Measurements from ENCODE around the gene GPSM1. TPM values are rescaled to one million over a fixed set of nuclear protein-coding genes. Genes with fewer than 3 reads are reported as not detected.

GPSM1 gene
- total RNA-seq, 4 donors from 2014 or later: 0.98 to 1.7 (median 1.2) TPM; not detected in 1

DNA sequence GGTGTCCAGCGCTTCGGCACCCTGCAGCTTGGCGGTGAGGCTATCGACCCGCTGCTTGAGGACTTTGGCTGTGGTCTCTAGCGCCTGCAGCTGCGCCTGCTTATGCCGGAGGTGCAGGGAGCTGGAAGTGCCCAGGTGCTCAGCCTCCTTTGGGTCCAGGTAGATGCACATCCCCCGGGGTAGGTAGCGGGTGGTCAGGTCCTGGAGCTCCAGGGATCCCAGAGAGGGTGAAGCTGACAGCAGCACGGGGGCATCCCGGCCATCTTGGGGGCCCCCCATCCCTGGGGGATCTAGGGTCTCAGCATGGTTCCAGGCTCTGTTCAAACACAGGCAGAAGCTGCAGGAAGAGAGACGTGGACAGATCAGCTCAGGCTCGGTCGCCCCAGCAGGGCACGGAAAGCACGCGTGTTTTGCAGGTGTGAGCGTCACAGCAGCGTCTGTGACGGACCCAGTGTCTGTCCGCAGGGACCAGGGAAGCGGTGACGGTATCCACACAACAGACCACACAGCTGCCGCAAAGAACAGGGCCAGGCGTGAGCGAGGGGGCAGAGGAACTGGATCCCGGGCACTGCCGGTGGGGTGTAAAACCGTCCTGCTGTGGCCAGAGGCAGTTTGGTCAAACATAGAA, 40.9 kb upstream of the GPSM1 start:
- TF ChIP-seq, protein P1, sequence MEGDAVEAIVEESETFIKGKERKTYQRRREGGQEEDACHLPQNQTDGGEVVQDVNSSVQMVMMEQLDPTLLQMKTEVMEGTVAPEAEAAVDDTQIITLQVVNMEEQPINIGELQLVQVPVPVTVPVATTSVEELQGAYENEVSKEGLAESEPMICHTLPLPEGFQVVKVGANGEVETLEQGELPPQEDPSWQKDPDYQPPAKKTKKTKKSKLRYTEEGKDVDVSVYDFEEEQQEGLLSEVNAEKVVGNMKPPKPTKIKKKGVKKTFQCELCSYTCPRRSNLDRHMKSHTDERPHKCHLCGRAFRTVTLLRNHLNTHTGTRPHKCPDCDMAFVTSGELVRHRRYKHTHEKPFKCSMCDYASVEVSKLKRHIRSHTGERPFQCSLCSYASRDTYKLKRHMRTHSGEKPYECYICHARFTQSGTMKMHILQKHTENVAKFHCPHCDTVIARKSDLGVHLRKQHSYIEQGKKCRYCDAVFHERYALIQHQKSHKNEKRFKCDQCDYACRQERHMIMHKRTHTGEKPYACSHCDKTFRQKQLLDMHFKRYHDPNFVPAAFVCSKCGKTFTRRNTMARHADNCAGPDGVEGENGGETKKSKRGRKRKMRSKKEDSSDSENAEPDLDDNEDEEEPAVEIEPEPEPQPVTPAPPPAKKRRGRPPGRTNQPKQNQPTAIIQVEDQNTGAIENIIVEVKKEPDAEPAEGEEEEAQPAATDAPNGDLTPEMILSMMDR (IDR thresholded peaks at IDR 0.05 in 4 of 5, conservative IDR thresholded peaks at IDR 0.05 in 1 of 5): no peak
- TF ChIP-seq POLR2A (IDR thresholded peaks at IDR 0.05): no peak
- intact Hi-C loops (cut with DNase I; ENCODE audit: low total_unique reads): no loop called here
- no peaks in the 10 kb centered on the region for H3K36me3 ChIP-seq
- peaks cover 13 to 47% (median 25%) of the 10 kb centered on the region in 3 donors for H3K27me3 ChIP-seq
- DNase-seq (no peak), ATAC-seq (no peak)
- no peaks in the 10 kb centered on the region for H3K9me3 ChIP-seq
- no peak overlapping the region for H3K4me3 ChIP-seq
- in situ Hi-C loops (cut with MboI; ENCODE audit: low sequenced_read_pairs in 4 of 4): loop anchor here in 1 of 4 donors (25.0 kb wide), 1 partner anchor 124 kb away; no protein-coding TSS in a partner anchor
- peaks cover 6 to 8% of the 10 kb centered on the region in 2 donors for H3K4me1 ChIP-seq
- no peak overlapping the region for H3K27ac ChIP-seq

DNA sequence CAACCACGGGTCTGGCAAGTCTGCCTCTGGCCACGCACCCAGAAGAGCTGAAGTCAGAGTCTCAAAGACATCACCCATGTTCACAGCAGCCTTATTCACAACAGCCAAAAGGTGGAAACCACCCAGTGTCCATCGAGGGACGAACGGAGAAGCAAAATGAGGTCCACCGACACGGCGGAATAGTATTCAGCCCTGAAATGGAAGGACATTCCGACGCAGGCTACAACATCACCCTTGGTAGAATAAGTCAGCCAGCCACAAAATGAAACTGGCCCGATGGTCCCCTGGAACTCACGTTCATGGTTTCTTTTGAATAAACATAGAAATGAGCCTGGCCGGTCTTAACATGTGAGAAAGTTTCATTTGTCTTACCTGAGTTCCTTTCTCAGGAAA, 40.4 kb upstream of the GPSM1 start:
- H3K4me3 ChIP-seq: no peak overlapping the region
- H3K36me3 ChIP-seq: no peaks in the 10 kb centered on the region
- intact Hi-C loops (cut with DNase I; ENCODE audit: low total_unique reads) (no loop called here), in situ Hi-C loops (cut with MboI; ENCODE audit: low sequenced_read_pairs in 4 of 4) (loop anchor here in 1 of 4 donors (25.0 kb wide), 1 partner anchor 125 kb away; no protein-coding TSS in a partner anchor)
- no peak for DNase-seq
- ATAC-seq: no peak
- peaks cover 14 to 52% (median 29%) of the 10 kb centered on the region in 3 donors for H3K27me3 ChIP-seq
- peaks cover 6 to 8% of the 10 kb centered on the region in 2 donors for H3K4me1 ChIP-seq
- no peaks in the 10 kb centered on the region for H3K9me3 ChIP-seq
- no peak overlapping the region for H3K27ac ChIP-seq
- TF ChIP-seq, protein P1 (IDR thresholded peaks at IDR 0.05 in 4 of 5, conservative IDR thresholded peaks at IDR 0.05 in 1 of 5): no peak
- no peak for TF ChIP-seq POLR2A (IDR thresholded peaks at IDR 0.05)

- H3K36me3 ChIP-seq: no peaks in the 10 kb centered on the region
- H3K27ac ChIP-seq: no peak overlapping the region
- no peak for DNase-seq
- peaks cover 5 to 7% of the 10 kb centered on the region in 2 donors for H3K4me1 ChIP-seq
- intact Hi-C loops (cut with DNase I; ENCODE audit: low total_unique reads) (no loop called here), in situ Hi-C loops (cut with MboI; ENCODE audit: low sequenced_read_pairs in 4 of 4) (loop anchor here in 1 of 4 donors (25.0 kb wide), 1 partner anchor 126 kb away; no protein-coding TSS in a partner anchor)
- TF ChIP-seq, protein P1 (IDR thresholded peaks at IDR 0.05 in 4 of 5, conservative IDR thresholded peaks at IDR 0.05 in 1 of 5): no peak
- no peak for TF ChIP-seq POLR2A (IDR thresholded peaks at IDR 0.05)
- ATAC-seq: no peak
- no peak overlapping the region for H3K4me3 ChIP-seq
- H3K9me3 ChIP-seq: no peaks in the 10 kb centered on the region
- H3K27me3 ChIP-seq: peaks cover 14 to 53% (median 29%) of the 10 kb centered on the region in 3 donors
Measured at GRCh38 chr9:136287960-136288753, 39.2 kb upstream of the GPSM1 start.

DNA sequence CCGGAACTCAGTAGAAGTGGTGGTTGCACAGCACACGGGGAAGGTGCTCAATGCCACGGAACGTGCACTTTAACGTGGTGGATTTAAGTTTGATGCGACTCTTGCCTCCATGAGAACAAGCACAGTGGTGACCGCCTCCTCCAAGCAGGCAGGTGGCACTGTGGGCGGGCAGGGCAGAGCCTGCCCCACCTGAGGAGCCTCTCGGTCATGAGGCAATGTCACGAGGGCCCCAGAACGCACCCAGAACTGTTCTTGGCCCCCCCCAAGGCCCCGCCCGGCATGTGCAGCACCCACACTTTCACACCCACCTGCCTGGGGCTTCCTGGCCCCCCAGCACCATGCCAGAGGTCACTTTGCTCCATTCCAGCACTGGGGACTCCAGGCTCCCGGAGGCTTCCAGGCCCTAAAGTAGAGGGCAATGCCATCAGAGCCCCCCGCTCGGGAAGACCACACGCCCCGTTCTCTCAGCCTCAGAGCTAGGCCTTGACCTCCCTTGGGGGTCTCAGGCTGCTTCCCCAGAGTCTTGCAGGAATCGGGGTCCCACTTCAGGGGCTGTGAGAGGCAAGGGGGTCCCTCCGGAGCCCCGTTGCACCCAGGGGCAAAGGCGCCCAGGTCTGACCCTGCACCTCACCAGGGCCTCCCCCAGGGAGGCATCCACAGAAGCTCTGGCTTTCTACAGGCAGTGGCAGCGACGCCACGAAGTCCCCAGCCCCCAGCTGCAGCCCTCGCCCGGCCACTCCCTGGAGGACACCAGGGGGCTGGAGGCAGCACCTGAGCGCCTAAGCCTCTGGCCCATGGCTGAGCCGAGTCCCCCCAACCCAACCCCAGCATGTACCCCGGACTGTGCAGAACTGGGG, 37.5 kb upstream of the GPSM1 start:
- TF ChIP-seq POLR2A (IDR thresholded peaks at IDR 0.05): no peak
- TF ChIP-seq, protein P1 (IDR thresholded peaks at IDR 0.05 in 4 of 5, conservative IDR thresholded peaks at IDR 0.05 in 1 of 5): no peak
- H3K27ac ChIP-seq: no peak overlapping the region
- H3K36me3 ChIP-seq: no peaks in the 10 kb centered on the region
- intact Hi-C loops (cut with DNase I; ENCODE audit: low total_unique reads) (no loop called here), in situ Hi-C loops (cut with MboI; ENCODE audit: low sequenced_read_pairs in 4 of 4) (loop anchor here in 1 of 4 donors (25.0 kb wide), 1 partner anchor 128 kb away; no protein-coding TSS in a partner anchor)
- no peaks in the 10 kb centered on the region for H3K9me3 ChIP-seq
- DNase-seq: no peak
- peaks cover 14 to 41% (median 29%) of the 10 kb centered on the region in 3 donors for H3K27me3 ChIP-seq
- ATAC-seq: no peak
- no peak overlapping the region for H3K4me3 ChIP-seq
- H3K4me1 ChIP-seq: no peaks in the 10 kb centered on the region
